Fibroblast of the aortic adventitia (primary cell): ENCODE data around the gene PRRT4. TPM values are rescaled to one million over a fixed set of nuclear protein-coding genes. Genes with fewer than 3 reads are reported as not detected.

Experiments
- DNase-seq: peaks from one replicate; pipeline ENCODE4 v3.0.0-alpha.2; 2010; ENCODE audit warnings: low read depth
- H3K4me3 ChIP-seq: 2 replicates; pipeline ENCODE4 v1.5.1; 2011; ENCODE audit warnings: low read depth, mild to moderate bottlenecking, control low read depth, low read length, moderate library complexity
- total RNA-seq: library from RNA; depleted of rRNA; stranded (reverse); fragments of >200 nt; gene quantifications from 2 replicates; pipeline ENCODE4 v1.2.3, GENCODE V29; 2012; ENCODE audit warnings: low replicate concordance
- TF ChIP-seq, protein P1 (sequence below): IDR thresholded peaks from 2 replicates; pipeline ENCODE4 v1.5.1; 2011; ENCODE audit warnings: mild to moderate bottlenecking, low read length, control low read depth, inconsistent platforms; ENCODE audit not compliant: insufficient read depth

PRRT4 gene
- total RNA-seq, 1 donor: 0.27 TPM

- DNase-seq: no peak
- no peak overlapping the region for H3K4me3 ChIP-seq
Measured at GRCh38 chr7:128362670-128363069, 1.2 kb upstream of the PRRT4 start.

DNA sequence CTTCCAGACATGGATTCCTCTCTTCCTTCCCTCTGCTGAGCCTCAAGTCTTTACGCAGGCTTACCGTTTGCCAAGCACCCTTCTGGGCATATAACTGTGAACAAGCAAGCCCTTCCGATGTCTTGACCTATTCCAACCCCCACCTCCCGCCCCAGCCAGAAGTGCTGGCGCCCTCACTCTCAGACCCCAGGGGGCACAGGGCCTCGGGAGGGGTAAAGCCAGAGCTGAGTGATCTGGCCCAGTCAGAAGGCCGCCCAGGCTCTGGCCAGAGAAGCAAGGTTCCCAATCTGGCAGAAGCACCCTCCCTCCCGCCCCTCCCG, 1.2 kb downstream of the PRRT4 start:
- TF ChIP-seq, protein P1, sequence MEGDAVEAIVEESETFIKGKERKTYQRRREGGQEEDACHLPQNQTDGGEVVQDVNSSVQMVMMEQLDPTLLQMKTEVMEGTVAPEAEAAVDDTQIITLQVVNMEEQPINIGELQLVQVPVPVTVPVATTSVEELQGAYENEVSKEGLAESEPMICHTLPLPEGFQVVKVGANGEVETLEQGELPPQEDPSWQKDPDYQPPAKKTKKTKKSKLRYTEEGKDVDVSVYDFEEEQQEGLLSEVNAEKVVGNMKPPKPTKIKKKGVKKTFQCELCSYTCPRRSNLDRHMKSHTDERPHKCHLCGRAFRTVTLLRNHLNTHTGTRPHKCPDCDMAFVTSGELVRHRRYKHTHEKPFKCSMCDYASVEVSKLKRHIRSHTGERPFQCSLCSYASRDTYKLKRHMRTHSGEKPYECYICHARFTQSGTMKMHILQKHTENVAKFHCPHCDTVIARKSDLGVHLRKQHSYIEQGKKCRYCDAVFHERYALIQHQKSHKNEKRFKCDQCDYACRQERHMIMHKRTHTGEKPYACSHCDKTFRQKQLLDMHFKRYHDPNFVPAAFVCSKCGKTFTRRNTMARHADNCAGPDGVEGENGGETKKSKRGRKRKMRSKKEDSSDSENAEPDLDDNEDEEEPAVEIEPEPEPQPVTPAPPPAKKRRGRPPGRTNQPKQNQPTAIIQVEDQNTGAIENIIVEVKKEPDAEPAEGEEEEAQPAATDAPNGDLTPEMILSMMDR: no peak
- H3K4me3 ChIP-seq: no peak overlapping the region
- no peak for DNase-seq

More at GRCh38 chr7:128362670-128363069, 1.2 kb upstream of the PRRT4 start:
- TF ChIP-seq, protein P1: no peak

DNA sequence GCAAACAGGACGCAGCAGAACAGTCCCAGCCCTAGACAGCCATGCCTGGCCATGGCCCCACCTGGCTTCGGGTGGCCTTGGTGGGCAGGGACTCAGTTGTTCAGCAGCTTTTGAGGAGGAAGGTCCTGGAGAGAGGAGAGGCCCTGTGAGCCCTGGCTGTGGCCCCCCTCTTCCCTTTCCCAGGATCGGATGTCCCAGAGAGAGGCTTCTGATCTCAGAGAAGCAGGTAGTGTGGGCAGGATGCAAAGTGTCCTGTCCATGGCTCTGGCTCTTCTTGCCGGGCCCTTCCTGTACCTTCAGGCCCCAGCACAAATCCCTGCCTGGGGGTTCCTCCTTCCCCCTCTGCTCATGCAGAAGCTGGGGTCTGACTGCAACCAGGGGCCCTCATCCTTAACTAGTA, 1.6 kb downstream of the PRRT4 start:
- H3K4me3 ChIP-seq: no peak overlapping the region
- no peak for DNase-seq
- TF ChIP-seq, protein P1: no peak

DNA sequence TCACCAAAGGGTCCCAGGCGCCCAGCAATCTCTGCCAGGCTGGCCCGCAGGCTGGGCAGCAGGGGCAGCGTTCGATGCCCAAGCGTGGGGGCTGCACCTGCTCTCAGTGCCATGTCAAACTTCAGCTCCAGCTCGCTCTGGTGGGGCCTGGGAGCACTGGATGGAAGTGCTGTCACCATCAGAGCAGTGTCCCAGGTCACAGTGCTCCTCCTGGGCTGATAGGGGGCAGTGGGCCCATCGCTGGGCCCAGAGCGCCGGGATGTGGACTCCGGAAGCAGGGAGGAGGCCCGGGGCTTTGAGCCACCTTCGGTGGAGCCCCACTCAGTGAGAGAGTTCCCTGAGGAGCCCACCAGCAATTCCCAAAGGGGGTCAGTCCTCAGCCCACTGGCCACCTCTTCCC, 2.2 kb downstream of the PRRT4 start:
- TF ChIP-seq, protein P1: no peak
- no peak for DNase-seq
- no peak overlapping the region for H3K4me3 ChIP-seq

DNA sequence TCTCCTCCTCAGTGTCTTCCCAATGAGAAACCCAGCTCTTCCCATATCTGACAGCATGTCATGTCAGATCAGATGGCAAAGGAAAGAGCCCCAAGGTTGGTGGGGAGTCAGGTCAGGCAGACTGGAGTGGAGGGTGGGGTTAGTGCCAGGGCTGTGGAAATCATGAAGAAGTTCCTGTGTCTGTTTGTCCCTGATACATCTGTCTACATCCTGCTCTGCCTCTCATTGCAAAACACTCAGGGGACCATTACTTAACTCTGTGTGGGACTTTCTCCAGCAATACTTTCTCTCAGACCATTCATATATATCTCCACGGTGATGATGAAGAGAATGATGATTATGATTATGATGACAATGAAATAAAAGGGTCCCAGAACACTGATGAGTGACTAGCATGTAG, 3.3 kb downstream of the PRRT4 start:
- TF ChIP-seq, protein P1: no peak
- no peak overlapping the region for H3K4me3 ChIP-seq
- no peak for DNase-seq

- DNase-seq: no peak
Measured at GRCh38 chr7:128357217-128357613, 4.3 kb downstream of the PRRT4 start.

More at GRCh38 chr7:128357217-128357613, 4.3 kb downstream of the PRRT4 start:
- no peak overlapping the region for H3K4me3 ChIP-seq
- TF ChIP-seq, protein P1: no peak
